Stimulated activated CD8-positive, alpha-beta memory T cell treated with anti-CD3 and anti-CD28 coated beads, Interleukin-12 subunit alpha, Interleukin-12 subunit beta, amount 100 ng/mL, for 24 hours (primary cell): Measurements from ENCODE around the gene PTDSS2.
A peak's percentile ranks its signal among the peaks of the same experiment; 100 is the strongest.

ENCODE experiments used
- DNase-seq: peaks from one replicate; pipeline ENCODE4 v3.0.0-alpha.2; 2020; ENCODE audit errors: extremely low read depth

PTDSS2 gene

GRCh38 chr11:447923-448731 lies 2.0 kb upstream of the PTDSS2 start:
- peak; percentile 95 for DNase-seq

- peak; percentile 28 for DNase-seq
Observed at GRCh38 chr11:450809-451451, 851 bp downstream of the PTDSS2 start.

- DNase-seq, result no peak
Observed at GRCh38 chr11:451738-452137, 1.7 kb downstream of the PTDSS2 start.

- no peak for DNase-seq
Observed at GRCh38 chr11:452203-452744, 2.2 kb downstream of the PTDSS2 start.

- DNase-seq, result no peak
Observed at GRCh38 chr11:452916-453527, 2.9 kb downstream of the PTDSS2 start.

GRCh38 chr11:453564-453963 lies 3.5 kb downstream of the PTDSS2 start:
- no peak for DNase-seq

- DNase-seq, result no peak
Observed at GRCh38 chr11:454043-454442, 4.0 kb downstream of the PTDSS2 start.

GRCh38 chr11:454801-455565 lies 4.9 kb downstream of the PTDSS2 start:
- no peak for DNase-seq

- no peak for DNase-seq
Observed at GRCh38 chr11:455566-456147, 5.6 kb downstream of the PTDSS2 start.

GRCh38 chr11:456533-456932 lies 6.5 kb downstream of the PTDSS2 start:
- DNase-seq, result no peak

GRCh38 chr11:457111-457760 lies 7.2 kb downstream of the PTDSS2 start:
- no peak for DNase-seq

- no peak for DNase-seq
Observed at GRCh38 chr11:459511-460220, 9.6 kb downstream of the PTDSS2 start.

- DNase-seq, result no peak
Observed at GRCh38 chr11:460331-461199, 10.5 kb downstream of the PTDSS2 start.

- DNase-seq, result no peak
Observed at GRCh38 chr11:461626-462025, 11.5 kb downstream of the PTDSS2 start.

- DNase-seq, result no peak
Observed at GRCh38 chr11:462107-462890, 12.2 kb downstream of the PTDSS2 start.

- DNase-seq, result no peak
Observed at GRCh38 chr11:464316-464715, 14.2 kb downstream of the PTDSS2 start.

- DNase-seq, result no peak
Observed at GRCh38 chr11:465896-466530, 15.9 kb downstream of the PTDSS2 start.

GRCh38 chr11:468036-468435 lies 18.0 kb downstream of the PTDSS2 start:
- DNase-seq, result no peak
